Activated CD8-positive, alpha-beta T cell treated with anti-CD3 and anti-CD28 coated beads, Interleukin-2, amount 10 ng/mL, durations not matched to agents 7 days and 5 days (primary cell): ENCODE data around the gene ARID3A. TPM values are rescaled to one million over a fixed set of nuclear protein-coding genes. Genes with fewer than 3 reads are reported as not detected.
"Not testable (repeated sequence)": the region's sequence is repeated elsewhere in the genome, so short reads cannot be mapped to it uniquely, and the experiment has no call there.

Experiments used
- ATAC-seq: fragments of 150-1000 bp; cut with Tn5 transposase; one replicate; pipeline ENCODE4 v1.10.0; 2021; ENCODE audit warnings: moderate library complexity
- CTCF ChIA-PET: fragments of 350-600 bp; sonication (Branson Sonifier 250); formaldehyde crosslinking; loops from one replicate; lab custom pipeline; 2021; ENCODE audit warnings: antibody characterized with exemption; lab: Charles Lee
- POLR2A ChIA-PET: fragments of 350-600 bp; sonication (Branson Sonifier 250); formaldehyde crosslinking; loops from one replicate; lab custom pipeline; 2021; ENCODE audit warnings: antibody characterized with exemption; lab: Charles Lee
- DNase-seq: peaks from one replicate; pipeline ENCODE4 v3.0.0-alpha.2; 2020
- H3K27ac Mint-ChIP-seq: one replicate; pipeline ENCODE4 v1.8.0; 2021; ENCODE audit warnings: mild to moderate bottlenecking, mixed read lengths
- H3K27me3 Mint-ChIP-seq: one replicate; pipeline ENCODE4 v1.8.0; 2021; ENCODE audit warnings: low read depth, mixed read lengths
- H3K36me3 Mint-ChIP-seq: one replicate; pipeline ENCODE4 v1.8.0; 2021; ENCODE audit warnings: low read depth, mixed read lengths
- H3K4me1 Mint-ChIP-seq: one replicate; pipeline ENCODE4 v1.8.0; 2021; ENCODE audit warnings: low read depth, mixed read lengths
- H3K4me3 Mint-ChIP-seq: one replicate; pipeline ENCODE4 v1.8.0; 2021; ENCODE audit warnings: mild to moderate bottlenecking, mixed read lengths
- H3K9me3 Mint-ChIP-seq: one replicate; pipeline ENCODE4 v1.8.0; 2022; ENCODE audit warnings: mixed read lengths; ENCODE audit not compliant: insufficient read depth
- total RNA-seq, 2 experiments: library from RNA; stranded (reverse); gene quantifications; one replicate each; pipeline ENCODE4 v1.2.3, GENCODE V29; 2021

ARID3A gene
- total RNA-seq, 2 experiments from 2014 or later, result 26.7 to 27.7 TPM

- ChIA-PET POLR2A (no interaction called here), CTCF (no interaction called here)
- Mint-ChIP-seq H3K4me1 (peaks cover 15% of the 10 kb centered on the region), H3K9me3 (no peaks in the 10 kb centered on the region), H3K27me3 (no peaks in the 10 kb centered on the region), H3K36me3 (peaks cover 30% of the 10 kb centered on the region), H3K4me3 (no peak overlapping the region), H3K27ac (no peak overlapping the region)
- ATAC-seq (no peak), DNase-seq (no peak)
These were observed 41.2 kb upstream of the ARID3A start for GRCh38 chr19:884420-885211.

- H3K9me3 Mint-ChIP-seq, result no peaks in the 10 kb centered on the region
- no peak for ATAC-seq
- CTCF ChIA-PET, result no interaction called here
- H3K4me1 Mint-ChIP-seq, result peaks cover 18% of the 10 kb centered on the region
- no peaks in the 10 kb centered on the region for H3K27me3 Mint-ChIP-seq
- H3K36me3 Mint-ChIP-seq, result peaks cover 34% of the 10 kb centered on the region
- POLR2A ChIA-PET, result no interaction called here
- no peak for DNase-seq
- no peak overlapping the region for H3K27ac Mint-ChIP-seq
- no peak overlapping the region for H3K4me3 Mint-ChIP-seq
These were observed 40.2 kb upstream of the ARID3A start for GRCh38 chr19:885536-886224.

GRCh38 chr19:887072-887471, 38.8 kb upstream of the ARID3A start:
- DNase-seq, result no peak
- Mint-ChIP-seq H3K27ac (no peak overlapping the region), H3K36me3 (peaks cover 23% of the 10 kb centered on the region), H3K4me3 (no peak overlapping the region), H3K9me3 (no peaks in the 10 kb centered on the region), H3K27me3 (no peaks in the 10 kb centered on the region), H3K4me1 (peaks cover 22% of the 10 kb centered on the region)
- ChIA-PET CTCF (no interaction called here), POLR2A (no interaction called here)
- no peak for ATAC-seq

- ATAC-seq (no peak), DNase-seq (no peak)
- Mint-ChIP-seq H3K4me3 (no peak overlapping the region), H3K36me3 (peaks cover 19% of the 10 kb centered on the region), H3K27ac (no peak overlapping the region), H3K4me1 (peaks cover 22% of the 10 kb centered on the region), H3K27me3 (no peaks in the 10 kb centered on the region), H3K9me3 (no peaks in the 10 kb centered on the region)
- CTCF ChIA-PET, result no interaction called here
- POLR2A ChIA-PET, result interaction anchor here (0.7 kb wide), 1 partner anchor 21 kb away, joined by 3 read pairs; no protein-coding TSS in a partner anchor
These were observed 38.2 kb upstream of the ARID3A start for GRCh38 chr19:887599-887998.

GRCh38 chr19:888581-889385, 37.1 kb upstream of the ARID3A start:
- H3K4me3 Mint-ChIP-seq, result peak overlapping the region; percentile 46
- H3K36me3 Mint-ChIP-seq, result peaks cover 20% of the 10 kb centered on the region
- CTCF ChIA-PET, result interaction anchor here (0.7 kb wide), 1 partner anchor 16 kb away, joined by 3 read pairs; no protein-coding TSS in a partner anchor
- ATAC-seq (peak; percentile 21), DNase-seq (peak; percentile 63)
- no peaks in the 10 kb centered on the region for H3K27me3 Mint-ChIP-seq
- H3K9me3 Mint-ChIP-seq, result no peaks in the 10 kb centered on the region
- H3K4me1 Mint-ChIP-seq, result peaks cover 31% of the 10 kb centered on the region
- POLR2A ChIA-PET, result interaction anchor here (0.6 to 0.7 kb wide), 2 partner anchors 20 to 277 kb away, joined by 3 read pairs; no protein-coding TSS in a partner anchor
- peak overlapping the region; percentile 76 for H3K27ac Mint-ChIP-seq

GRCh38 chr19:889662-890295, 36.1 kb upstream of the ARID3A start:
- ChIA-PET CTCF (no interaction called here), POLR2A (interaction anchor here (1.4 kb wide), 1 partner anchor 20 kb away, joined by 3 read pairs; no protein-coding TSS in a partner anchor)
- H3K36me3 Mint-ChIP-seq, result peaks cover 20% of the 10 kb centered on the region
- DNase-seq, result no peak
- H3K9me3 Mint-ChIP-seq, result no peaks in the 10 kb centered on the region
- no peak overlapping the region for H3K4me3 Mint-ChIP-seq
- peak overlapping the region; percentile 28 for H3K27ac Mint-ChIP-seq
- peaks cover 34% of the 10 kb centered on the region for H3K4me1 Mint-ChIP-seq
- H3K27me3 Mint-ChIP-seq, result no peaks in the 10 kb centered on the region
- no peak for ATAC-seq

GRCh38 chr19:890831-891230, 35.0 kb upstream of the ARID3A start:
- ChIA-PET CTCF (no interaction called here), POLR2A (interaction anchor here (0.6 to 1.4 kb wide), 2 partner anchors 19 to 83 kb away, joined by 3 read pairs; no protein-coding TSS in a partner anchor)
- DNase-seq (no peak), ATAC-seq (no peak)
- peaks cover 32% of the 10 kb centered on the region for H3K4me1 Mint-ChIP-seq
- peak overlapping the region; percentile 60 for H3K27ac Mint-ChIP-seq
- no peaks in the 10 kb centered on the region for H3K27me3 Mint-ChIP-seq
- no peaks in the 10 kb centered on the region for H3K9me3 Mint-ChIP-seq
- H3K4me3 Mint-ChIP-seq, result peak overlapping the region; percentile 51
- H3K36me3 Mint-ChIP-seq, result peaks cover 20% of the 10 kb centered on the region

- H3K9me3 Mint-ChIP-seq, ATAC-seq, DNase-seq, H3K27me3 Mint-ChIP-seq: not testable (repeated sequence)
- peaks cover 32% of the 10 kb centered on the region for H3K4me1 Mint-ChIP-seq
- H3K36me3 Mint-ChIP-seq, result peaks cover 24% of the 10 kb centered on the region
- H3K4me3 Mint-ChIP-seq, result peak overlapping the region; percentile 76
- ChIA-PET POLR2A (interaction anchor here (0.6 to 2.3 kb wide), 3 partner anchors 12 to 82 kb away, joined by 3 to 36 read pairs (median 3); no protein-coding TSS in a partner anchor), CTCF (interaction anchor here (2.0 kb wide), 1 partner anchor 28 kb away, joined by 14 read pairs; no protein-coding TSS in a partner anchor)
- peak overlapping the region; percentile 84 for H3K27ac Mint-ChIP-seq
These were observed 34.2 kb upstream of the ARID3A start for GRCh38 chr19:891421-892200.

- Mint-ChIP-seq H3K36me3 (peaks cover 27% of the 10 kb centered on the region), H3K4me1 (peaks cover 32% of the 10 kb centered on the region), H3K4me3 (peak overlapping the region; percentile 76), H3K27ac (peak overlapping the region; percentile 84), H3K9me3 (no peaks in the 10 kb centered on the region), H3K27me3 (no peaks in the 10 kb centered on the region)
- DNase-seq (peak; percentile 60), ATAC-seq (peak; percentile 46)
- CTCF ChIA-PET, result interaction anchor here (1.3 to 2.0 kb wide), 3 partner anchors 16 to 29 kb away, joined by 3 to 14 read pairs (median 8); no protein-coding TSS in a partner anchor
- POLR2A ChIA-PET, result interaction anchor here (0.8 to 2.3 kb wide), 8 partner anchors 10 to 129 kb away, joined by 3 to 36 read pairs (median 4); partner anchors contain the start of genes RNU6-2 and WDR18
These were observed 33.5 kb upstream of the ARID3A start for GRCh38 chr19:892243-892893.
